Measurements from ENCODE around the gene AQP12B. TPM values are rescaled to one million over a fixed set of nuclear protein-coding genes. Genes with fewer than 3 reads are reported as not detected.
A peak's percentile ranks its signal among the peaks of the same experiment; 100 is the strongest.

The AQP12B gene
- total and polyA plus RNA-seq, 2 of the 13 experiments (the other 11 are each of a cell fraction or from before 2014, with no cell fraction given), result not detected

DNA sequence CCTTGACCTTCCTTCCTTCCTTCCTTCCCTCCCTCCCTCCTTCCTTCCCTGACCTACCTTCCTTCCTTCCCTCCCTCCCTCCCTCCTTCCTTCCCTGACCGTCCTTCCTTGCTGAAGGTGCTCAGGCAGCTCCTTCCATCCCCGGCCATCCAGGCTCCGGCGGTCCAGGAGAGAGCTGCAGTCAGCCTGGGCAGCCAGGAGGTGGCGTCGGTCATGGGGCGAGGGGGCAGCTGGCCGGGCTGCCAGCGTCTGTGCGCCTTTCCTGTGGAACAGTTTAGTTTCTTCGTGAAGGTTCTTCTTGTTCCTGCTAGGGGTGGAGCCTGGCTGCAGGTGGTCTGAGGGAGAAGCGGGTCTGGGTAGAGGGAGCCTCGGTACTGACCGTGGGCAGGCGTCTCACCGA, 41.7 kb downstream of the AQP12B start:
- CTCF ChIA-PET (ENCODE audit: low intra/inter-chr PET ratio, low total read pairs), result no interaction called here
- 12% methylated on average over 16 of the region's 16 CpGs for WGBS (ENCODE audit: low lambda C conversion rate)
- peak; percentile 37 for TF ChIP-seq PCBP2 (optimal IDR thresholded peaks at IDR 0.05; ENCODE audit: low read depth, low read length, poor library complexity, severe bottlenecking)
- TF ChIP-seq XRCC5 (optimal IDR thresholded peaks at IDR 0.05; ENCODE audit: low read length), result peak; percentile 84
- TF ChIP-seq, protein P1, sequence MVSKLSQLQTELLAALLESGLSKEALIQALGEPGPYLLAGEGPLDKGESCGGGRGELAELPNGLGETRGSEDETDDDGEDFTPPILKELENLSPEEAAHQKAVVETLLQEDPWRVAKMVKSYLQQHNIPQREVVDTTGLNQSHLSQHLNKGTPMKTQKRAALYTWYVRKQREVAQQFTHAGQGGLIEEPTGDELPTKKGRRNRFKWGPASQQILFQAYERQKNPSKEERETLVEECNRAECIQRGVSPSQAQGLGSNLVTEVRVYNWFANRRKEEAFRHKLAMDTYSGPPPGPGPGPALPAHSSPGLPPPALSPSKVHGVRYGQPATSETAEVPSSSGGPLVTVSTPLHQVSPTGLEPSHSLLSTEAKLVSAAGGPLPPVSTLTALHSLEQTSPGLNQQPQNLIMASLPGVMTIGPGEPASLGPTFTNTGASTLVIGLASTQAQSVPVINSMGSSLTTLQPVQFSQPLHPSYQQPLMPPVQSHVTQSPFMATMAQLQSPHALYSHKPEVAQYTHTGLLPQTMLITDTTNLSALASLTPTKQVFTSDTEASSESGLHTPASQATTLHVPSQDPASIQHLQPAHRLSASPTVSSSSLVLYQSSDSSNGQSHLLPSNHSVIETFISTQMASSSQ (IDR thresholded peaks at IDR 0.05; ENCODE audit: low read depth), result no peak
- TF ChIP-seq, protein P1 (CRISPR knock-in tag; IDR thresholded peaks at IDR 0.05; ENCODE audit: borderline replicate concordance), result no peak
- TF ChIP-seq, protein P2, sequence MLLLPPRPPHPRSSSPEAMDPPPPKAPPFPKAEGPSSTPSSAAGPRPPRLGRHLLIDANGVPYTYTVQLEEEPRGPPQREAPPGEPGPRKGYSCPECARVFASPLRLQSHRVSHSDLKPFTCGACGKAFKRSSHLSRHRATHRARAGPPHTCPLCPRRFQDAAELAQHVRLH (CRISPR knock-in tag; IDR thresholded peaks at IDR 0.05; ENCODE audit: borderline replicate concordance, low read depth), result no peak
- peak; percentile 35; the same call in 1 of the 2 replicates for TF ChIP-seq GABPB1 (CRISPR knock-in tag; IDR thresholded peaks at IDR 0.05)
- TF ChIP-seq, protein P3, sequence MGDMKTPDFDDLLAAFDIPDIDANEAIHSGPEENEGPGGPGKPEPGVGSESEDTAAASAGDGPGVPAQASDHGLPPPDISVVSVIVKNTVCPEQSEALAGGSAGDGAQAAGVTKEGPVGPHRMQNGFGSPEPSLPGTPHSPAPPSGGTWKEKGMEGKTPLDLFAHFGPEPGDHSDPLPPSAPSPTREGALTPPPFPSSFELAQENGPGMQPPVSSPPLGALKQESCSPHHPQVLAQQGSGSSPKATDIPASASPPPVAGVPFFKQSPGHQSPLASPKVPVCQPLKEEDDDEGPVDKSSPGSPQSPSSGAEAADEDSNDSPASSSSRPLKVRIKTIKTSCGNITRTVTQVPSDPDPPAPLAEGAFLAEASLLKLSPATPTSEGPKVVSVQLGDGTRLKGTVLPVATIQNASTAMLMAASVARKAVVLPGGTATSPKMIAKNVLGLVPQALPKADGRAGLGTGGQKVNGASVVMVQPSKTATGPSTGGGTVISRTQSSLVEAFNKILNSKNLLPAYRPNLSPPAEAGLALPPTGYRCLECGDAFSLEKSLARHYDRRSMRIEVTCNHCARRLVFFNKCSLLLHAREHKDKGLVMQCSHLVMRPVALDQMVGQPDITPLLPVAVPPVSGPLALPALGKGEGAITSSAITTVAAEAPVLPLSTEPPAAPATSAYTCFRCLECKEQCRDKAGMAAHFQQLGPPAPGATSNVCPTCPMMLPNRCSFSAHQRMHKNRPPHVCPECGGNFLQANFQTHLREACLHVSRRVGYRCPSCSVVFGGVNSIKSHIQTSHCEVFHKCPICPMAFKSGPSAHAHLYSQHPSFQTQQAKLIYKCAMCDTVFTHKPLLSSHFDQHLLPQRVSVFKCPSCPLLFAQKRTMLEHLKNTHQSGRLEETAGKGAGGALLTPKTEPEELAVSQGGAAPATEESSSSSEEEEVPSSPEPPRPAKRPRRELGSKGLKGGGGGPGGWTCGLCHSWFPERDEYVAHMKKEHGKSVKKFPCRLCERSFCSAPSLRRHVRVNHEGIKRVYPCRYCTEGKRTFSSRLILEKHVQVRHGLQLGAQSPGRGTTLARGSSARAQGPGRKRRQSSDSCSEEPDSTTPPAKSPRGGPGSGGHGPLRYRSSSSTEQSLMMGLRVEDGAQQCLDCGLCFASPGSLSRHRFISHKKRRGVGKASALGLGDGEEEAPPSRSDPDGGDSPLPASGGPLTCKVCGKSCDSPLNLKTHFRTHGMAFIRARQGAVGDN (CRISPR knock-in tag; IDR thresholded peaks at IDR 0.05), result peak; percentile 46
- TF ChIP-seq ZFY (CRISPR knock-in tag; IDR thresholded peaks at IDR 0.05), result no peak
- TF ChIP-seq HNRNPL (IDR thresholded peaks at IDR 0.05; ENCODE audit: low read depth, low read length), result peak; percentile 84; the same call in 1 of the 2 replicates
- no peak for TF ChIP-seq EEA1 (CRISPR knock-in tag; IDR thresholded peaks at IDR 0.05; ENCODE audit: borderline replicate concordance)
- no peak for TF ChIP-seq CC2D1A (CRISPR knock-in tag; IDR thresholded peaks at IDR 0.05)
- TF ChIP-seq STAG1 (CRISPR knock-in tag; IDR thresholded peaks at IDR 0.05), result peak; percentile 58

More for the DNA sequence above, 41.7 kb downstream of the AQP12B start:
- Histone ChIP-seq H3K27me3 (ENCODE audit: control insufficient read depth in 1 of 2, insufficient read depth in 2 of 2, low read length in 2 of 2) (peaks cover 42 to 73% of the 10 kb centered on the region in 2 experiments), H3K9ac (ENCODE audit: insufficient read depth, low read depth, low read length) (no peak overlapping the region), H3K79me2 (ENCODE audit: insufficient read depth, low read length) (no peaks in the 10 kb centered on the region), H2AFZ (ENCODE audit: low read length) (no peak overlapping the region), H3K36me3 (replicated peaks in 1 of 2; ENCODE audit: control insufficient read depth in 1 of 2, insufficient read depth in 2 of 2, low read length in 2 of 2) (no peaks in the 10 kb centered on the region), H3K4me2 (ENCODE audit: low read depth, low read length) (no peak overlapping the region), H3K4me1 (ENCODE audit: insufficient read depth, low read length) (no peaks in the 10 kb centered on the region), H3K9me3 (ENCODE audit: low read length) (no peaks in the 10 kb centered on the region), H4K20me1 (ENCODE audit: insufficient read depth, low read length) (no peaks in the 10 kb centered on the region; the same call in 1 of the 2 replicates), H3K27ac (ENCODE audit: extremely low read length, insufficient read depth, low read length) (no peak overlapping the region), H3K4me3 (replicated peaks in 1 of 3; ENCODE audit: insufficient read depth in 1 of 3, low read depth in 2 of 3, low read length in 3 of 3) (no peak overlapping the region)
- no TSS peak for BruUV-seq (replicated peaks)
- in situ Hi-C loops (cut with HindIII; ENCODE audit: extremely low pct_ligation_motif_present, low pct_unique_long_range_greater_than_20kb), result no loop called here
- DNase-seq (ENCODE audit: low spot score), result peak; percentile 42
- peak; percentile 77 for ATAC-seq
- intact Hi-C loops (cut with micrococcal nuclease; ENCODE audit: unreplicated experiment), result loop anchor here (10.0 kb wide), 1 partner anchor 126 kb away; no protein-coding TSS in a partner anchor
- peak; percentile 26 for FAIRE-seq
- POLR2A ChIA-PET, result interaction anchor here (0.6 kb wide), 1 partner anchor 54 kb away, joined by 3 read pairs; the partner anchor contains the start of gene CAPN10

Data from HepG2 (cell line).